GM18508 (cell line): ENCODE data around the gene C6orf89.

Experiments
- ATAC-seq: cut with Tn5 transposase; IDR thresholded peaks from one replicate; pipeline ENCODE4 v1.9.1; 2021; ENCODE audit warnings: moderate number of reproducible peaks; ENCODE audit not compliant: insufficient read depth, unreplicated experiment

Gene C6orf89

GRCh38 chr6:36963451-36964290 is 77.9 kb downstream of the C6orf89 start:
- no peak for ATAC-seq

- ATAC-seq = no peak
Measured at GRCh38 chr6:36964349-36964748, 78.6 kb downstream of the C6orf89 start.

GRCh38 chr6:36964908-36965307 is 79.2 kb downstream of the C6orf89 start:
- ATAC-seq = no peak

GRCh38 chr6:36967301-36967700 is 81.5 kb downstream of the C6orf89 start:
- ATAC-seq = no peak

GRCh38 chr6:36967757-36968156 is 82.0 kb downstream of the C6orf89 start:
- no peak for ATAC-seq

GRCh38 chr6:36968266-36968977 is 82.7 kb downstream of the C6orf89 start:
- no peak for ATAC-seq

- ATAC-seq = no peak
Measured at GRCh38 chr6:36969240-36969691, 83.5 kb downstream of the C6orf89 start.

GRCh38 chr6:36969988-36970891 is 84.5 kb downstream of the C6orf89 start:
- no peak for ATAC-seq

GRCh38 chr6:36970892-36971842 is 85.4 kb downstream of the C6orf89 start:
- no peak for ATAC-seq

GRCh38 chr6:36971921-36972673 is 86.3 kb downstream of the C6orf89 start:
- ATAC-seq = no peak

GRCh38 chr6:36973190-36973589 is 87.4 kb downstream of the C6orf89 start:
- ATAC-seq = no peak

- no peak for ATAC-seq
Measured at GRCh38 chr6:36973647-36974046, 87.9 kb downstream of the C6orf89 start.

GRCh38 chr6:36975231-36976006 is 89.7 kb downstream of the C6orf89 start:
- no peak for ATAC-seq

GRCh38 chr6:36976007-36976264 is 90.2 kb downstream of the C6orf89 start:
- ATAC-seq = no peak

- no peak for ATAC-seq
Measured at GRCh38 chr6:36976509-36976908, 90.8 kb downstream of the C6orf89 start.

- no peak for ATAC-seq
Measured at GRCh38 chr6:36976931-36977330, 91.2 kb downstream of the C6orf89 start.

- no peak for ATAC-seq
Measured at GRCh38 chr6:36977470-36977941, 91.8 kb downstream of the C6orf89 start.
